ENCODE measurements around the gene NAGPA.

- TF ChIP-seq CTCF (IDR thresholded peaks at IDR 0.05; ENCODE audit: poor library complexity, severe bottlenecking) (no peak), POLR2AphosphoS5 (IDR thresholded peaks at IDR 0.05) (no peak), MXI1 (conservative IDR thresholded peaks at IDR 0.05; ENCODE audit: poor library complexity, severe bottlenecking) (no peak), SMC3 (conservative IDR thresholded peaks at IDR 0.05; ENCODE audit: poor library complexity) (no peak), EZH2 (IDR thresholded peaks at IDR 0.05; ENCODE audit: borderline replicate concordance, insufficient read depth, low read length, poor library complexity, severe bottlenecking) (no peak), EP300 (conservative IDR thresholded peaks at IDR 0.05; ENCODE audit: poor library complexity, severe bottlenecking) (no peak), TAF1 (IDR thresholded peaks at IDR 0.05; ENCODE audit: low read depth) (no peak)
- TF ChIP-seq, protein P1, sequence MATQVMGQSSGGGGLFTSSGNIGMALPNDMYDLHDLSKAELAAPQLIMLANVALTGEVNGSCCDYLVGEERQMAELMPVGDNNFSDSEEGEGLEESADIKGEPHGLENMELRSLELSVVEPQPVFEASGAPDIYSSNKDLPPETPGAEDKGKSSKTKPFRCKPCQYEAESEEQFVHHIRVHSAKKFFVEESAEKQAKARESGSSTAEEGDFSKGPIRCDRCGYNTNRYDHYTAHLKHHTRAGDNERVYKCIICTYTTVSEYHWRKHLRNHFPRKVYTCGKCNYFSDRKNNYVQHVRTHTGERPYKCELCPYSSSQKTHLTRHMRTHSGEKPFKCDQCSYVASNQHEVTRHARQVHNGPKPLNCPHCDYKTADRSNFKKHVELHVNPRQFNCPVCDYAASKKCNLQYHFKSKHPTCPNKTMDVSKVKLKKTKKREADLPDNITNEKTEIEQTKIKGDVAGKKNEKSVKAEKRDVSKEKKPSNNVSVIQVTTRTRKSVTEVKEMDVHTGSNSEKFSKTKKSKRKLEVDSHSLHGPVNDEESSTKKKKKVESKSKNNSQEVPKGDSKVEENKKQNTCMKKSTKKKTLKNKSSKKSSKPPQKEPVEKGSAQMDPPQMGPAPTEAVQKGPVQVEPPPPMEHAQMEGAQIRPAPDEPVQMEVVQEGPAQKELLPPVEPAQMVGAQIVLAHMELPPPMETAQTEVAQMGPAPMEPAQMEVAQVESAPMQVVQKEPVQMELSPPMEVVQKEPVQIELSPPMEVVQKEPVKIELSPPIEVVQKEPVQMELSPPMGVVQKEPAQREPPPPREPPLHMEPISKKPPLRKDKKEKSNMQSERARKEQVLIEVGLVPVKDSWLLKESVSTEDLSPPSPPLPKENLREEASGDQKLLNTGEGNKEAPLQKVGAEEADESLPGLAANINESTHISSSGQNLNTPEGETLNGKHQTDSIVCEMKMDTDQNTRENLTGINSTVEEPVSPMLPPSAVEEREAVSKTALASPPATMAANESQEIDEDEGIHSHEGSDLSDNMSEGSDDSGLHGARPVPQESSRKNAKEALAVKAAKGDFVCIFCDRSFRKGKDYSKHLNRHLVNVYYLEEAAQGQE (IDR thresholded peaks at IDR 0.05; ENCODE audit: borderline replicate concordance): no peak
Observed at GRCh38 chr16:4989391-4990006, 44.2 kb downstream of the NAGPA start.
